H1 (cell line): ENCODE results near the gene ANAPC1. TPM values are rescaled to one million over a fixed set of nuclear protein-coding genes. Genes with fewer than 3 reads are reported as not detected.

Source experiments
- CTCF ChIA-PET: fragments of 300-600 bp; sonication (Branson Sonifier 250); formaldehyde crosslinking; loops from one replicate; lab custom pipeline; 2021; ENCODE audit not compliant: partially characterized antibody; lab: Charles Lee
- POLR2A ChIA-PET: fragments of 300-600 bp; sonication (Branson Sonifier 250); formaldehyde crosslinking; loops from one replicate; lab custom pipeline; 2021; ENCODE audit warnings: inconsistent platforms; ENCODE audit not compliant: partially characterized antibody; lab: Charles Lee
- DNase-seq, 2 experiments: peaks; one replicate each; pipeline versions ENCODE4 v3.0.0 to v3.0.0-alpha.2; 2010 to 2022; ENCODE audit warnings: low spot score in 2 of 2, low read depth in 1 of 2, mixed read lengths in 1 of 2
- FAIRE-seq: peaks from 2 replicates; lab custom pipeline; 2011; peaks lifted over from hg19 to GRCh38; lab: Jason Lieb, UNC
- H2AFZ ChIP-seq: 2 replicates; pipeline ENCODE4 v1.8.1; 2012; ENCODE audit warnings: low read length, inconsistent platforms
- H2AK5ac ChIP-seq: 2 replicates; pipeline ENCODE4 v1.6.1; 2013; ENCODE audit warnings: low read depth, low read length
- H2BK120ac ChIP-seq: replicated peaks from 2 replicates; pipeline ENCODE3; 2013; ENCODE audit warnings: low read depth, low read length, inconsistent platforms
- H2BK12ac ChIP-seq: 2 replicates; pipeline ENCODE4 v1.6.1; 2013; ENCODE audit warnings: low read depth, low read length
- H2BK15ac ChIP-seq: 2 replicates; pipeline ENCODE4 v1.6.1; 2013; ENCODE audit warnings: low read length
- H2BK20ac ChIP-seq: 2 replicates; pipeline ENCODE4 v1.6.1; 2013; ENCODE audit warnings: low read length
- H2BK5ac ChIP-seq: 2 replicates; pipeline ENCODE4 v1.6.1; 2013; ENCODE audit warnings: low read depth, low read length
- H3K14ac ChIP-seq: 2 replicates; pipeline ENCODE4 v1.6.1; 2013; ENCODE audit warnings: inconsistent platforms; ENCODE audit not compliant: insufficient read length
- H3K18ac ChIP-seq: 2 replicates; pipeline ENCODE4 v1.6.1; 2013; ENCODE audit warnings: low read length; ENCODE audit errors: extremely low read depth
- H3K23ac ChIP-seq: 2 replicates; pipeline ENCODE4 v1.6.1; 2013; ENCODE audit warnings: inconsistent platforms; ENCODE audit not compliant: insufficient read length
- H3K23me2 ChIP-seq: 2 replicates; pipeline ENCODE4 v1.6.1; 2013; ENCODE audit warnings: low read depth, low read length
- H3K27ac ChIP-seq: 2 replicates; pipeline ENCODE4 v1.6.1; 2011; ENCODE audit warnings: low read depth, low read length, inconsistent platforms
- H3K27me3 ChIP-seq, 4 experiments: replicated peaks in 1 of 4; 1 replicate in 1 of 4; 2 replicates in 3 of 4; pipeline versions ENCODE4 v1.6.1 to v1.8.1; 2011 to 2013; ENCODE audit warnings: low read length in 3 of 4, mild to moderate bottlenecking in 3 of 4, inconsistent platforms in 2 of 4, mixed read lengths in 2 of 4, moderate library complexity in 1 of 4; ENCODE audit not compliant: control insufficient read depth in 3 of 4, insufficient read depth in 3 of 4; ENCODE audit errors: extremely low read depth in 1 of 4
- H3K36me3 ChIP-seq, 4 experiments: 2 replicates each; pipeline versions ENCODE4 v1.6.1 to v1.8.1; 2011 to 2013; ENCODE audit warnings: mild to moderate bottlenecking in 4 of 4, low read length in 3 of 4, moderate library complexity in 2 of 4, control low read depth in 1 of 4, inconsistent platforms in 1 of 4; ENCODE audit not compliant: insufficient read depth in 4 of 4, control insufficient read depth in 2 of 4
- H3K4ac ChIP-seq: replicated peaks from 2 replicates; pipeline ENCODE3; 2013; ENCODE audit warnings: low read length, low read depth, mixed read lengths, inconsistent platforms; ENCODE audit not compliant: insufficient read length
- H3K4me1 ChIP-seq, 4 experiments: replicated peaks in 1 of 4; 1 replicate in 1 of 4; 2 replicates in 3 of 4; pipeline versions ENCODE4 v1.6.1 to v1.8.1; 2011 to 2013; ENCODE audit warnings: low read length in 3 of 4, inconsistent platforms in 2 of 4, mixed read lengths in 1 of 4; ENCODE audit not compliant: insufficient read depth in 4 of 4, control insufficient read depth in 3 of 4
- H3K4me2 ChIP-seq, 2 experiments: 2 replicates each; pipeline versions ENCODE4 v1.6.1 to v1.8.1; 2011 to 2013; ENCODE audit warnings: low read depth in 2 of 2, low read length in 2 of 2, control low read depth in 1 of 2, inconsistent platforms in 1 of 2, mild to moderate bottlenecking in 1 of 2; ENCODE audit not compliant: insufficient read depth in 1 of 2
- H3K4me3 ChIP-seq, 4 experiments: fragments of 200-600, 300-600 bp in 1 of 4; sonication (generic), shearing (Covaris generic), sonication (Bioruptor Twin) in 1 of 4; 2 replicates each; pipeline versions ENCODE4 v1.5.1 to v1.8.1; 2011 to 2016; ENCODE audit warnings: low read length in 4 of 4, low read depth in 3 of 4, control low read depth in 2 of 4, inconsistent platforms in 2 of 4, mild to moderate bottlenecking in 2 of 4, mixed read lengths in 1 of 4, moderate library complexity in 1 of 4; ENCODE audit not compliant: insufficient read depth in 2 of 4; ENCODE audit errors: extremely low read depth in 1 of 4
- H3K56ac ChIP-seq: replicated peaks from 2 replicates; pipeline ENCODE3; 2013; ENCODE audit warnings: low read depth, mild to moderate bottlenecking, mixed read lengths, low read length, inconsistent platforms; ENCODE audit not compliant: insufficient read length
- H3K79me1 ChIP-seq: 2 replicates; pipeline ENCODE4 v1.6.1; 2013; ENCODE audit warnings: low read depth, low read length, control low read depth
- H3K79me2 ChIP-seq, 2 experiments: 2 replicates each; pipeline versions ENCODE4 v1.6.1 to v1.8.1; 2012 to 2013; ENCODE audit warnings: low read length in 2 of 2, mild to moderate bottlenecking in 2 of 2, inconsistent platforms in 1 of 2; ENCODE audit not compliant: insufficient read depth in 2 of 2, control insufficient read depth in 1 of 2
- H3K9ac ChIP-seq, 4 experiments: replicated peaks in 1 of 4; 1 replicate in 1 of 4; 2 replicates in 3 of 4; pipeline versions ENCODE4 v1.6.1 to v1.8.1; 2011 to 2013; ENCODE audit warnings: low read depth in 3 of 4, low read length in 3 of 4, control low read depth in 2 of 4, mild to moderate bottlenecking in 2 of 4, moderate library complexity in 2 of 4, inconsistent platforms in 1 of 4; ENCODE audit errors: extremely low read depth in 1 of 4
- H3K9me3 ChIP-seq, 2 experiments: 2 replicates each; pipeline versions ENCODE4 v1.6.1 to v1.8.1; 2012 to 2013; ENCODE audit warnings: mild to moderate bottlenecking in 2 of 2, moderate library complexity in 2 of 2, control low read depth in 1 of 2, inconsistent platforms in 1 of 2, low read depth in 1 of 2, low read length in 1 of 2, mixed read lengths in 1 of 2; ENCODE audit not compliant: insufficient read depth in 2 of 2
- H4K20me1 ChIP-seq, 2 experiments: replicated peaks in 1 of 2; 2 replicates each; pipeline versions ENCODE3 to v1.8.1; 2011 to 2013; ENCODE audit warnings: inconsistent platforms in 2 of 2, low read length in 2 of 2, mild to moderate bottlenecking in 1 of 2; ENCODE audit not compliant: insufficient read depth in 2 of 2, control insufficient read depth in 1 of 2
- H4K5ac ChIP-seq: 2 replicates; pipeline ENCODE4 v1.6.1; 2013; ENCODE audit warnings: low read length, low read depth, mixed read lengths, inconsistent platforms; ENCODE audit not compliant: insufficient read length
- H4K8ac ChIP-seq: 2 replicates; pipeline ENCODE4 v1.8.0; 2013; ENCODE audit warnings: mild to moderate bottlenecking, moderate library complexity, low read length, inconsistent platforms; ENCODE audit not compliant: insufficient read depth; ENCODE audit errors: extremely low read depth
- H4K91ac ChIP-seq: replicated peaks from 2 replicates; pipeline ENCODE3; 2013; ENCODE audit warnings: low read length, mixed read lengths, inconsistent platforms; ENCODE audit not compliant: insufficient read length
- CHD2 ChIP-seq: IDR thresholded peaks from 2 replicates; pipeline ENCODE4 v1.6.1; 2012; ENCODE audit warnings: low read length, improper control_type of control experiment
- EZH2 ChIP-seq: fragments of 200-600 bp; sonication (generic); IDR thresholded peaks from 2 replicates; pipeline ENCODE4 v1.7.1; 2012; ENCODE audit warnings: low read depth, mild to moderate bottlenecking, moderate library complexity, low read length, inconsistent platforms; ENCODE audit not compliant: severe bottlenecking
- POLR2AphosphoS5 ChIP-seq: IDR thresholded peaks from 2 replicates; pipeline ENCODE4 v1.6.1; 2011; ENCODE audit warnings: low read depth, low read length
- RFX5 ChIP-seq: IDR thresholded peaks from 2 replicates; pipeline ENCODE4 v1.6.1; 2011; ENCODE audit warnings: low read depth, low read length, improper control_type of control experiment, borderline replicate concordance
- TCF12 ChIP-seq: IDR thresholded peaks from 2 replicates; pipeline ENCODE4 v1.6.1; 2011; ENCODE audit warnings: low read depth, mild to moderate bottlenecking, low read length
- WGBS, 2 experiments: shearing (Covaris generic) in 1 of 2; methylation state at CpG; one replicate each; pipeline versions ENCODE4 v1.1.6 to v1.1.7; 2013 to 2015; ENCODE audit warnings: low lambda C conversion rate in 2 of 2, mixed read lengths in 2 of 2, inconsistent platforms in 1 of 2, low coverage in 1 of 2, missing lambda C conversion rate in 1 of 2; ENCODE audit not compliant: insufficient replicate concordance in 2 of 2, insufficient coverage in 1 of 2, insufficient read length in 1 of 2; ENCODE audit errors: extremely low coverage in 1 of 2, missing lambda C conversion rate in 1 of 2; 5-methylcytosine and 5-hydroxymethylcytosine counted together
- polyA plus RNA-seq, 7 experiments: library from polyadenylated mRNA; depleted of rRNA in 3 of 7; stranded (reverse) in 5 of 7; unstranded in 2 of 7; fragments of >200 nt in 5 of 7; fragments of 200-250 nt in 2 of 7; gene quantifications; 1 replicate in 5 of 7; 2 replicates in 1 of 7; 4 replicates in 1 of 7; pipeline versions ENCODE4 v1.2.1 to v1.2.3, GENCODE V29; 2011 to 2013; ENCODE audit warnings: missing spikeins in 2 of 7, mixed read lengths in 2 of 7
- total RNA-seq: library from RNA; stranded (reverse); fragmentation: NEBNext Ultra II Directional; extraction: Animal tissue kit (Norgen Biotek cat#: 25700); gene quantifications from 2 replicates; pipeline ENCODE4 v1.2.1, GENCODE V29; 2021

ANAPC1 gene
- total and polyA plus RNA-seq, 2 of the 8 experiments (the other 6 are each of a cell fraction or from before 2014, with no cell fraction given): 46.6 to 107 TPM

- Histone ChIP-seq H2BK20ac (no peak overlapping the region), H3K23ac (no peak overlapping the region), H2BK120ac (no peak overlapping the region), H3K4me2 (no peak overlapping the region), H3K14ac (no peak overlapping the region), H4K91ac (no peak overlapping the region), H3K9ac (no peak overlapping the region; a peak in 1 of 7 replicates), H3K4me1 (peaks cover 2 to 16% (median 4%) of the 10 kb centered on the region in 4 experiments; a peak in 6 of 7 replicates), H3K4me3 (no peak overlapping the region), H3K27ac (no peak overlapping the region), H2AK5ac (no peak overlapping the region), H2BK15ac (no peak overlapping the region), H2BK12ac (no peak overlapping the region), H3K9me3 (no peaks in the 10 kb centered on the region), H3K4ac (no peak overlapping the region), H3K79me2 (no peaks in the 10 kb centered on the region; a peak in 1 of 4 replicates), H3K79me1 (no peaks in the 10 kb centered on the region), H3K18ac (0 out of 2 replicates have a peak overlapping the region, but pooled peaks have one; percentile 5), H3K56ac (no peak overlapping the region), H4K8ac (no peak overlapping the region), H3K27me3 (peaks cover 0 to 10% (median 2%) of the 10 kb centered on the region in 4 experiments; a peak in 3 of 7 replicates), H4K20me1 (peaks cover 4% of the 10 kb centered on the region in 2 experiments), H3K23me2 (no peaks in the 10 kb centered on the region), H4K5ac (no peak overlapping the region), H3K36me3 (no peaks in the 10 kb centered on the region), H2AFZ (no peak overlapping the region), H2BK5ac (no peak overlapping the region)
- DNase-seq: no peak
- CTCF ChIA-PET: interaction anchor here (1.8 to 3.1 kb wide), 3 partner anchors 14 to 143 kb away, joined by 4 to 12 read pairs (median 9); no protein-coding TSS in a partner anchor
- 90% methylated on average over 10 of the region's 10 CpGs; no CpG with 5 or more reads in 1 of the 2 experiments for WGBS, 2 experiments
- POLR2A ChIA-PET: interaction anchor here (1.3 kb wide), 1 partner anchor 21 kb away, joined by 5 read pairs; the partner anchor contains the start of gene ANAPC1
- no peak for FAIRE-seq
- TF ChIP-seq TCF12 (no peak), RFX5 (no peak), POLR2AphosphoS5 (no peak), CHD2 (no peak), EZH2 (no peak)
Observed at GRCh38 chr2:111904726-111905474, 20.9 kb upstream of the ANAPC1 start.
